HepG2 (cell line): ENCODE measurements around the gene CYB5R3. TPM values are rescaled to one million over a fixed set of nuclear protein-coding genes. Genes with fewer than 3 reads are reported as not detected.
A peak's percentile ranks its signal among the peaks of the same experiment; 100 is the strongest.

Source experiments
- ATF7-NPFF ChIP-seq: sonication (generic); formaldehyde crosslinking; IDR thresholded peaks from 2 replicates; pipeline ENCODE4 v1.8.1; 2023; ENCODE audit warnings: mild to moderate bottlenecking, low read depth, missing genetic modification reagents, moderate library complexity
- CENPX ChIP-seq: sonication (generic); formaldehyde crosslinking; IDR thresholded peaks from 2 replicates; pipeline ENCODE4 v1.9.0; 2021; ENCODE audit warnings: mild to moderate bottlenecking, missing genetic modification reagents, moderate library complexity
- HNF1A ChIP-seq, 2 experiments: sonication (generic) in 1 of 2; formaldehyde crosslinking in 1 of 2; IDR thresholded peaks; 2 replicates each; pipeline versions ENCODE4 v1.4.0 to v1.6.1; 2016 to 2020; ENCODE audit warnings: borderline replicate concordance in 1 of 2, low read depth in 1 of 2, mild to moderate bottlenecking in 1 of 2, missing genetic modification reagents in 1 of 2
- NRL ChIP-seq: sonication (generic); formaldehyde crosslinking; IDR thresholded peaks from 2 replicates; pipeline ENCODE4 v1.5.0; 2020; ENCODE audit warnings: missing genetic modification reagents, mild to moderate bottlenecking, moderate library complexity, borderline replicate concordance
- PHF5A ChIP-seq: IDR thresholded peaks from one replicate; pipeline ENCODE4 v1.6.1; 2018; ENCODE audit warnings: low read depth, missing genetic modification reagents; ENCODE audit not compliant: unreplicated experiment
- TCF7L2 ChIP-seq: IDR thresholded peaks from 2 replicates; pipeline ENCODE4 v1.6.1; 2011; ENCODE audit warnings: mild to moderate bottlenecking, low read depth, low read length, moderate library complexity
- ZHX2 ChIP-seq, 2 experiments: sonication (generic) in 1 of 2; formaldehyde crosslinking in 1 of 2; IDR thresholded peaks; 2 replicates each; pipeline versions ENCODE4 v1.6.1 to v1.9.0; 2014 to 2022; ENCODE audit warnings: antibody characterized with exemption in 1 of 2, borderline replicate concordance in 1 of 2, inconsistent platforms in 1 of 2, low read depth in 1 of 2, missing genetic modification reagents in 1 of 2
- ZNF20 ChIP-seq: sonication (generic); formaldehyde crosslinking; IDR thresholded peaks from 2 replicates; pipeline ENCODE4 v1.4.0; 2020; ENCODE audit warnings: mild to moderate bottlenecking, moderate library complexity, missing genetic modification reagents
- ZNF75D ChIP-seq: sonication (generic); formaldehyde crosslinking; IDR thresholded peaks from 2 replicates; pipeline ENCODE4 v1.8.1; 2023; ENCODE audit warnings: missing genetic modification reagents, mild to moderate bottlenecking, borderline replicate concordance
- polyA plus RNA-seq, 8 experiments: library from polyadenylated mRNA; depleted of rRNA in 3 of 8; stranded (reverse) in 7 of 8; unstranded in 1 of 8; fragments of >200 nt; fragmentation: Illumina TruSeq in 4 of 8; extraction: Trizol in 4 of 8; gene quantifications; 2 replicates each; pipeline versions ENCODE4 v1.2.1 to v1.2.3, GENCODE V29; 2011 to 2016; ENCODE audit warnings: low read depth in 4 of 8, missing spikeins in 1 of 8, mixed read lengths in 1 of 8; ENCODE audit not compliant: insufficient read depth in 1 of 8
- total RNA-seq, 5 experiments: library from RNA; depleted of rRNA; stranded (reverse); fragments of >200 nt; fragmentation: Illumina TruSeq; extraction: Trizol; gene quantifications; 2 replicates each; pipeline ENCODE4 v1.2.3, GENCODE V29; 2016; ENCODE audit warnings: low read depth in 1 of 5
- TF ChIP-seq, protein P1 (sequence below): sonication (generic); formaldehyde crosslinking; IDR thresholded peaks from 2 replicates; pipeline ENCODE4 v1.4.0; 2020; ENCODE audit warnings: missing genetic modification reagents
- TF ChIP-seq, protein P2 (sequence below): IDR thresholded peaks from 2 replicates; pipeline ENCODE4 v1.6.1; 2016
- TF ChIP-seq, protein P3 (sequence below): sonication (generic); formaldehyde crosslinking; IDR thresholded peaks from 2 replicates; pipeline ENCODE4 v1.5.0; 2020; ENCODE audit warnings: missing genetic modification reagents, mild to moderate bottlenecking, borderline replicate concordance

Gene CYB5R3
- total and polyA plus RNA-seq, 2 of the 13 experiments (the other 11 are each of a cell fraction or from before 2014, with no cell fraction given): 32.4 to 305 TPM

DNA sequence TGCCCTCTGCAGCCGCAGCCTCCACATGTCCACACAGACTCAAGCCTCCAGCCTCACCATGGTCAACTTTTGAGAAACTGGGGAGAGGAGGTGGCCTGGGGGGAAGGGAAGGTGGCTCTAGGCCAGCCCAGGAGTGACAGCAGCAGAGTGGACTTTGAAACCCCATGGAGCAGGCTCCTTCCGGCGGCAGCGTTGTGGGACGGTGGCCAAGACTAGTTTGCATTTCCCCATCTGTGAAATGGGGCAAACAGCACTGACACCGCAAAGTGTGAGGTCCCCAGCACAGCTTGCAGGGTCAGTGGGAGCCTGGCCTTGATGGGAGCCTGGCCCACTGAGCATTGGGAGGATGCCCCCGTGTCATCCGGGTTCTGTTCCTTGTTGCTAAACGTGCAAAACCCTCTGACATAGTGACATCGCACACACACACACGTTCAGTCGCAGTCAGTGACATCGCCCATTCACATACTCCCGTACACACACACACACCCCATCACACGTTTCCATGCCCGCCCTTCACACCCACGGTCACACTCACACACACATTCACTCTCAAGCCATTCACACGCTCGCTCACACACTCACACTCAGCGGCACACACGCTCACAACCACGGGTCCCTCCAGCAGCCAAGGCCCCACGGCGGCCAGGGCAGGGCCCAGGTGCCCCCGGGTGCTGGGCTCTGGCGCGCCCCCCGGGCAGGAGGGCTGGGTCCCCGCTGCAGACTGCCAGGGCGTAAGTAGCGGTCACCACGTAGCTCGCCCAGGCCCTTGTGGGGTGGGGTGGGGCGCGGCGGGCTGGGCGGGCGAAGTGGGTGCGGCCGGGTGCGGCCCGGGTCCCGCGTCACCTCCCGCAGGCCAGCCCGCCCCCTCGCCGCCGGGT lies 585 bp downstream of the CYB5R3 start (continued):
- TF ChIP-seq, protein P1, sequence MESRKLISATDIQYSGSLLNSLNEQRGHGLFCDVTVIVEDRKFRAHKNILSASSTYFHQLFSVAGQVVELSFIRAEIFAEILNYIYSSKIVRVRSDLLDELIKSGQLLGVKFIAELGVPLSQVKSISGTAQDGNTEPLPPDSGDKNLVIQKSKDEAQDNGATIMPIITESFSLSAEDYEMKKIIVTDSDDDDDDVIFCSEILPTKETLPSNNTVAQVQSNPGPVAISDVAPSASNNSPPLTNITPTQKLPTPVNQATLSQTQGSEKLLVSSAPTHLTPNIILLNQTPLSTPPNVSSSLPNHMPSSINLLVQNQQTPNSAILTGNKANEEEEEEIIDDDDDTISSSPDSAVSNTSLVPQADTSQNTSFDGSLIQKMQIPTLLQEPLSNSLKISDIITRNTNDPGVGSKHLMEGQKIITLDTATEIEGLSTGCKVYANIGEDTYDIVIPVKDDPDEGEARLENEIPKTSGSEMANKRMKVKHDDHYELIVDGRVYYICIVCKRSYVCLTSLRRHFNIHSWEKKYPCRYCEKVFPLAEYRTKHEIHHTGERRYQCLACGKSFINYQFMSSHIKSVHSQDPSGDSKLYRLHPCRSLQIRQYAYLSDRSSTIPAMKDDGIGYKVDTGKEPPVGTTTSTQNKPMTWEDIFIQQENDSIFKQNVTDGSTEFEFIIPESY (CRISPR knock-in tag): peak; percentile 72; the same call in 1 of the 2 replicates
- TF ChIP-seq CENPX (CRISPR knock-in tag) (no peak), TCF7L2 (no peak), ATF7-NPFF (no peak; the same call in 1 of the 2 replicates), ZNF20 (CRISPR knock-in tag) (no peak), ZNF75D (CRISPR knock-in tag) (no peak), HNF1A (IDR thresholded peaks at IDR 0.05; ENCODE audit: low read depth) (no peak), HNF1A (CRISPR knock-in tag; IDR thresholded peaks at IDR 0.05; ENCODE audit: borderline replicate concordance) (no peak), ZHX2 (IDR thresholded peaks at IDR 0.05; ENCODE audit: low read depth) (0 out of 2 replicates have a peak, but pooled peaks have one; percentile 6), ZHX2 (CRISPR knock-in tag; IDR thresholded peaks at IDR 0.05; ENCODE audit: borderline replicate concordance) (peak; percentile 68; the same call in 1 of the 2 replicates), PHF5A (CRISPR knock-in tag) (no peak), NRL (CRISPR knock-in tag) (peak; percentile 13; the same call in 1 of the 2 replicates)
- TF ChIP-seq, protein P2, sequence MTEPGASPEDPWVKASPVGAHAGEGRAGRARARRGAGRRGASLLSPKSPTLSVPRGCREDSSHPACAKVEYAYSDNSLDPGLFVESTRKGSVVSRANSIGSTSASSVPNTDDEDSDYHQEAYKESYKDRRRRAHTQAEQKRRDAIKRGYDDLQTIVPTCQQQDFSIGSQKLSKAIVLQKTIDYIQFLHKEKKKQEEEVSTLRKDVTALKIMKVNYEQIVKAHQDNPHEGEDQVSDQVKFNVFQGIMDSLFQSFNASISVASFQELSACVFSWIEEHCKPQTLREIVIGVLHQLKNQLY (CRISPR knock-in tag): peak; percentile 55; the same call in 1 of the 2 replicates
- TF ChIP-seq, protein P3, sequence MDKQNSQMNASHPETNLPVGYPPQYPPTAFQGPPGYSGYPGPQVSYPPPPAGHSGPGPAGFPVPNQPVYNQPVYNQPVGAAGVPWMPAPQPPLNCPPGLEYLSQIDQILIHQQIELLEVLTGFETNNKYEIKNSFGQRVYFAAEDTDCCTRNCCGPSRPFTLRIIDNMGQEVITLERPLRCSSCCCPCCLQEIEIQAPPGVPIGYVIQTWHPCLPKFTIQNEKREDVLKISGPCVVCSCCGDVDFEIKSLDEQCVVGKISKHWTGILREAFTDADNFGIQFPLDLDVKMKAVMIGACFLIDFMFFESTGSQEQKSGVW (CRISPR knock-in tag): no peak
